Osteoblast (primary cell): ENCODE data around the gene FUBP3. TPM values are rescaled to one million over a fixed set of nuclear protein-coding genes. Genes with fewer than 3 reads are reported as not detected.

Experiments
- DNase-seq: peaks from one replicate; pipeline ENCODE4 v3.0.0; 2011; ENCODE audit warnings: low spot score, mixed read lengths; ENCODE audit not compliant: insufficient read length; ENCODE audit errors: missing footprints
- H2AFZ ChIP-seq: 2 replicates; pipeline ENCODE4 v1.6.0; 2011; ENCODE audit warnings: mild to moderate bottlenecking, low read length
- H3K27ac ChIP-seq: 2 replicates; pipeline ENCODE4 v1.5.1; 2011; ENCODE audit warnings: mild to moderate bottlenecking, low read depth, low read length, moderate library complexity
- H3K27me3 ChIP-seq: 2 replicates; pipeline ENCODE4 v1.6.0; 2012; ENCODE audit warnings: mild to moderate bottlenecking, control low read depth, inconsistent platforms, low read length, moderate library complexity; ENCODE audit not compliant: insufficient read depth
- H3K36me3 ChIP-seq: 2 replicates; pipeline ENCODE4 v1.5.1; 2011; ENCODE audit warnings: mild to moderate bottlenecking, low read length, control low read depth, moderate library complexity; ENCODE audit not compliant: insufficient read depth
- H3K4me1 ChIP-seq: 2 replicates; pipeline ENCODE4 v1.5.1; 2011; ENCODE audit warnings: mild to moderate bottlenecking, low read length, control low read depth, moderate library complexity; ENCODE audit not compliant: insufficient read depth
- H3K4me2 ChIP-seq: 2 replicates; pipeline ENCODE4 v1.6.0; 2011; ENCODE audit warnings: mild to moderate bottlenecking, low read length; ENCODE audit not compliant: insufficient read depth
- H3K4me3 ChIP-seq: fragments of 200-600 bp; sonication (generic); 3 replicates; pipeline ENCODE4 v1.5.1; 2012; ENCODE audit warnings: mild to moderate bottlenecking, low read length, inconsistent platforms; ENCODE audit not compliant: insufficient read depth
- H3K79me2 ChIP-seq: 2 replicates; pipeline ENCODE4 v1.6.0; 2012; ENCODE audit warnings: mild to moderate bottlenecking, low read length, control low read depth, inconsistent platforms; ENCODE audit not compliant: insufficient read depth
- H3K9me3 ChIP-seq: 2 replicates; pipeline ENCODE4 v1.5.1; 2011; ENCODE audit warnings: low read depth, low read length, control low read depth
- H4K20me1 ChIP-seq: 2 replicates; pipeline ENCODE4 v1.6.0; 2012; ENCODE audit warnings: mild to moderate bottlenecking, low read length, control low read depth; ENCODE audit not compliant: insufficient read depth
- total RNA-seq: library from RNA; depleted of rRNA; stranded (reverse); fragments of >200 nt; gene quantifications from 2 replicates; pipeline ENCODE4 v1.2.3, GENCODE V29; 2012
- TF ChIP-seq, protein P1 (sequence below): IDR thresholded peaks from 2 replicates; pipeline ENCODE4 v1.5.1; 2011; ENCODE audit warnings: mild to moderate bottlenecking, low read depth, low read length, moderate library complexity; ENCODE audit errors: extremely low read depth

Gene FUBP3, protein sequence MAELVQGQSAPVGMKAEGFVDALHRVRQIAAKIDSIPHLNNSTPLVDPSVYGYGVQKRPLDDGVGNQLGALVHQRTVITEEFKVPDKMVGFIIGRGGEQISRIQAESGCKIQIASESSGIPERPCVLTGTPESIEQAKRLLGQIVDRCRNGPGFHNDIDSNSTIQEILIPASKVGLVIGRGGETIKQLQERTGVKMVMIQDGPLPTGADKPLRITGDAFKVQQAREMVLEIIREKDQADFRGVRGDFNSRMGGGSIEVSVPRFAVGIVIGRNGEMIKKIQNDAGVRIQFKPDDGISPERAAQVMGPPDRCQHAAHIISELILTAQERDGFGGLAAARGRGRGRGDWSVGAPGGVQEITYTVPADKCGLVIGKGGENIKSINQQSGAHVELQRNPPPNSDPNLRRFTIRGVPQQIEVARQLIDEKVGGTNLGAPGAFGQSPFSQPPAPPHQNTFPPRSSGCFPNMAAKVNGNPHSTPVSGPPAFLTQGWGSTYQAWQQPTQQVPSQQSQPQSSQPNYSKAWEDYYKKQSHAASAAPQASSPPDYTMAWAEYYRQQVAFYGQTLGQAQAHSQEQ
- total RNA-seq: 45.6 and 46.3 TPM in 2 replicates

DNA sequence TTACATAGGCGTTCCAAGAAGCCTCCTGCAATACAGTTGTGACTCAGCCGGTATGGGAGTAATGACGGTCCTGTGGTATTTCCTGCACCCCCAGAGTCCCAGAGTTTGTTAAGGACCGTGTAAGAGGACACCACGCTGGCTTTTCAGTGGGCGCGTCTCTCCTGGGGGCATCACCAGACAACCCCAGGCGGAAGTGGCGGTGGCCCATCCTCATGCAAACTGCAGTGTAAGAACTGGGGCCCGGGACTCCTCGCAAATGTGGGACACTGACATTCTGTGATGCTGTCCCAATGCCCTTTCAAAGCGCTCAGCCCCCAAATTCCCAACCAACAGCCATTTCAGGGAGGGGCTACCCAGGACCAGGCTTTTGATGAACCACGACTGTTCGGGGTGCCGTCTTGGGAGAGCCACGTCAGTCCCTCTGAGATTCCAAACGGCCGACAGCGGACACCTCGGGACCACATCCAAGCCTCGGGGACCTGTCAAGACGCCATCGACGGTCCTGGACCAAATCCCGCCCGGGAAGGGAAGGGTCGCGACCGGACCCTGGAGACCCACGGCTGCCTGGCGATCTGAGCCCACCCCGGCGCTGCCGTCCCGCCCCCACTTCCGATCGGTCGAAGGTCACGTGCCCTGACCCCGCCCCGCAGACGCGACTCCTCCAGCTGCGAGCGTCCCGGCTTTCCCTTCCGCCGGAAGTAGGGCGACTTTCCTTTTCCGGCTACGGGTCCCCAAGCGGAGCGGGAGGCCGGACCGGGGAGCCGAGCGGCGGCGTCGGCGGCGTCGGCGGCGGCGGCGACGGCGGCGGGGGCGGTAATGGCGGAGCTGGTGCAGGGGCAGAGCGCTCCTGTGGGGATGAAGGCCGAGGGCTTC lies at the start of gene FUBP3:
TSS of gene FUBP3 (plus strand) at position 713 of the 873 bp plus-strand sequence. CDS start at position 817, 104 bp downstream.
- TF ChIP-seq, protein P1, sequence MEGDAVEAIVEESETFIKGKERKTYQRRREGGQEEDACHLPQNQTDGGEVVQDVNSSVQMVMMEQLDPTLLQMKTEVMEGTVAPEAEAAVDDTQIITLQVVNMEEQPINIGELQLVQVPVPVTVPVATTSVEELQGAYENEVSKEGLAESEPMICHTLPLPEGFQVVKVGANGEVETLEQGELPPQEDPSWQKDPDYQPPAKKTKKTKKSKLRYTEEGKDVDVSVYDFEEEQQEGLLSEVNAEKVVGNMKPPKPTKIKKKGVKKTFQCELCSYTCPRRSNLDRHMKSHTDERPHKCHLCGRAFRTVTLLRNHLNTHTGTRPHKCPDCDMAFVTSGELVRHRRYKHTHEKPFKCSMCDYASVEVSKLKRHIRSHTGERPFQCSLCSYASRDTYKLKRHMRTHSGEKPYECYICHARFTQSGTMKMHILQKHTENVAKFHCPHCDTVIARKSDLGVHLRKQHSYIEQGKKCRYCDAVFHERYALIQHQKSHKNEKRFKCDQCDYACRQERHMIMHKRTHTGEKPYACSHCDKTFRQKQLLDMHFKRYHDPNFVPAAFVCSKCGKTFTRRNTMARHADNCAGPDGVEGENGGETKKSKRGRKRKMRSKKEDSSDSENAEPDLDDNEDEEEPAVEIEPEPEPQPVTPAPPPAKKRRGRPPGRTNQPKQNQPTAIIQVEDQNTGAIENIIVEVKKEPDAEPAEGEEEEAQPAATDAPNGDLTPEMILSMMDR: no peak
- peak within 1 kb of the TSS; percentile 97 for H3K4me2 ChIP-seq
- peak within 1 kb of the TSS; percentile 97 for H3K27ac ChIP-seq
- H2AFZ ChIP-seq: peak within 1 kb of the TSS; percentile 98
- H3K36me3 ChIP-seq: peaks cover 18% of the 10 kb centered on the region
- peak within 1 kb of the TSS; percentile 98 for H3K4me3 ChIP-seq
- H3K4me1 ChIP-seq: peaks cover 9% of the 10 kb centered on the region
- no peaks in the 10 kb centered on the region for H3K27me3 ChIP-seq
- no peaks in the 10 kb centered on the region for H3K9me3 ChIP-seq
- peak; percentile 99 for DNase-seq
- H4K20me1 ChIP-seq: peaks cover 35% of the 10 kb centered on the region
- H3K79me2 ChIP-seq: peaks cover 51% of the 10 kb centered on the region

DNA sequence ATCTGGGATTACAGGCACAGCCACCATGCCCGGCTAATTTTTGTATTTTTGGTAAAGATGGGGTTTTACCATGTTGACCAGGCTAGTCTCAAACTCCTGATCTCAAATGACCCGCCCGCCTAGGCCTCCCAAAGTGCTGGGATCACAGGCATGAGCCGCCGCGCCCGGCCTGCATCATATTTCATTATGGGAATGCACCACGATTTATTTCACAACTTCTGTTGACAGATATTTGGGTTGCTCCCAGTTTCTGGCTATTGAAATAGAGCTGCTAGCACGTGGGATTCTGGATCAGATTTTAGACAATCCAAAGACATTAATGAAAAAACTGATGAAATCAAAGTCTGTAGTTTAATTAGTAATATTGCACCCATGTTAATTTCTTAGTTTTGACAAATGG lies 48.4 kb upstream of the FUBP3 start:
- Histone ChIP-seq H2AFZ (no peak overlapping the region), H3K4me1 (no peaks in the 10 kb centered on the region), H4K20me1 (no peaks in the 10 kb centered on the region), H3K4me3 (no peak overlapping the region), H3K4me2 (no peak overlapping the region), H3K27me3 (peaks cover 33% of the 10 kb centered on the region), H3K36me3 (no peaks in the 10 kb centered on the region), H3K79me2 (no peaks in the 10 kb centered on the region), H3K27ac (no peak overlapping the region), H3K9me3 (no peaks in the 10 kb centered on the region)
- TF ChIP-seq, protein P1: no peak
- DNase-seq: no peak

DNA sequence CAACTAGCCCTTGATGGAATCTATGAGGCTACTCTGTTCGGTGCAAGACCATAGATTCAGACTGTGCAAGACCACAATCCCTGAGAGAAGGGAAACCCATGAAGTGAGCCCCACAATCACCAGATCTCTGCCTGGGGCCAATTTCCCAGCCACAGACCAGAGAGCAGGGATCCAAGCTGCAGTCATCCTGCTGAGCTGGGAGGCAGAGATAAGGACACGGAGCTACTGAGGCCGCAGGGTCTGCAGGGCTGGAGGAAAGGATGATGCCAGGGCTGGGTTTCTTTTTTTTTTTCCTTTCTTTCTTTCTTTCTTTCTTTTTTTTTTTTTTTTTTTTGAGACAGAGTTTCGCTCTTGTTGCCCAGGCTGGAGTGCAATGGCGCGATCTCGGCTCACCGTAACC lies 47.7 kb upstream of the FUBP3 start:
- Histone ChIP-seq H3K79me2 (no peaks in the 10 kb centered on the region), H3K36me3 (no peaks in the 10 kb centered on the region), H2AFZ (no peak overlapping the region), H3K4me3 (no peak overlapping the region), H3K9me3 (no peaks in the 10 kb centered on the region), H3K27ac (no peak overlapping the region), H4K20me1 (no peaks in the 10 kb centered on the region), H3K4me1 (no peaks in the 10 kb centered on the region), H3K4me2 (no peak overlapping the region), H3K27me3 (peaks cover 34% of the 10 kb centered on the region)
- TF ChIP-seq, protein P1: no peak
- no peak for DNase-seq
